Left kidney (tissue), 8 donors: Measurements from ENCODE around the gene TMEM229B. TPM values are rescaled to one million over a fixed set of nuclear protein-coding genes. Genes with fewer than 3 reads are reported as not detected.
A peak's percentile ranks its signal among the peaks of the same experiment; 100 is the strongest.

ENCODE experiments used
- DNase-seq: peaks from one replicate; pipeline ENCODE4 v3.0.0-alpha.2; 2013
- long read RNA-seq, 8 donors: transcript quantifications; one replicate each; lab custom pipeline, GENCODE V29; 2026
- polyA plus RNA-seq: library from polyadenylated mRNA; unstranded; fragments of 120-200 nt; gene quantifications from one replicate; pipeline ENCODE4 v1.2.1, GENCODE V29; 2013; ENCODE audit not compliant: insufficient read length

Gene TMEM229B
- polyA plus RNA-seq = 2.6 TPM
- long read RNA-seq, donor 1, full-length matches to known transcripts = 4 of 4 reads
- long read RNA-seq, donor 1, partial matches to known transcripts = 0 of 4 reads
- long read RNA-seq, donor 1, other reads (novel, unspliced or antisense) = 0 of 4 reads
- long read RNA-seq, donor 2 = 0 reads
- long read RNA-seq, donor 3, full-length matches to known transcripts = 2 of 2 reads
- long read RNA-seq, donor 3, partial matches to known transcripts = 0 of 2 reads
- long read RNA-seq, donor 3, other reads (novel, unspliced or antisense) = 0 of 2 reads
- long read RNA-seq, donor 4, full-length matches to known transcripts = 1 of 1 reads
- long read RNA-seq, donor 4, partial matches to known transcripts = 0 of 1 reads
- long read RNA-seq, donor 4, other reads (novel, unspliced or antisense) = 0 of 1 reads
- long read RNA-seq, donor 5, full-length matches to known transcripts = 3 of 59 reads
- long read RNA-seq, donor 5, partial matches to known transcripts = 56 of 59 reads
- long read RNA-seq, donor 5, other reads (novel, unspliced or antisense) = 0 of 59 reads
- long read RNA-seq, donor 6 = 0 reads
- long read RNA-seq, donor 7, full-length matches to known transcripts = 1 of 1 reads
- long read RNA-seq, donor 7, partial matches to known transcripts = 0 of 1 reads
- long read RNA-seq, donor 7, other reads (novel, unspliced or antisense) = 0 of 1 reads
- long read RNA-seq, donor 8 = 0 reads

DNA sequence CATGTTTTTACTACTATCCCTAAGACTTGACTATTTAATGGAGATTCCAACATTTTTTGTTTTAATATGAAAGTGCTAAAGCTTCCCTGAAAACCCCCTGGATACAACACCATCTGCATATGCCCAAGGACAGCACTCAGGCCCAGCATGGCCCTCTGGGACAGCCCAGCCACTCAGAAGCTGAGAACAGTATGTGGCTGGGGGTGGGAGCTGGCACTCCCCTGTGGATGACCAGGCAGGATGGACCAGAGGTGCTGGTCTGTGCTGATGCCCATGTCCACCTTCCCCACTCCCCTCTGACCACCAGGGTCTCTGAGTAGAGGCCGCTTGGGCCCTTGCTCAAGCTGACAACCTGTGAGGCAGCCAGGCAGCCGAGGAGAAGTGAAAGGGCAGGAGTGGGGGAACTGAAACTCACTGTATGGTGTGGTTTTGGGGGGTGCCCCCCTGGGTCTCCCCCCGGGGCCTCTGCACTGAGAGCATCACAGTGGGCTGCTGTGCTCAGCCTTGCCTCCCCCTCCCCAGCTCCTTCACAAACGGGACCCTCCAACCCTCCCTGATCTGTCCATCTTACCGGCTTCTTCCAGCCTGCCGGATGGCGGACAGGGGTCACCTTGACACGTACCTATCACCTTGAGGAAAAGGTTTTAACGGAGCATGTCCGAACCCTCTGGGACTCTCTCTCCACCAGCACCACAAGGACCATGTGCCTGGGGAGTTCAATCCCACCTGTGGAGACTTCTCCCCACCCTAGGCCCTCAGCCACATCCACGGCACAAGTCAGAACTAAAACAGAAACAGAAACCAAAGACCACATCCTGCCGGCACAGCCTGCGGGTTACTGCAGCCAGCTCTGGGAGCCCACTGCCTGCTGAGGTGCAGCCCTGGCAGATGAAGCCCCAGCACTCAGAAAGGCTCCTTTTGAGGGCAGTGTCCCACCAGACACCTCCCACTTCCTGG lies at the start of gene TMEM229B:
TSS of gene TMEM229B (minus strand) at position 785 of the 957 bp plus-strand sequence. CDS start 14,798 bp downstream, outside the sequence.
- no peak for DNase-seq

DNA sequence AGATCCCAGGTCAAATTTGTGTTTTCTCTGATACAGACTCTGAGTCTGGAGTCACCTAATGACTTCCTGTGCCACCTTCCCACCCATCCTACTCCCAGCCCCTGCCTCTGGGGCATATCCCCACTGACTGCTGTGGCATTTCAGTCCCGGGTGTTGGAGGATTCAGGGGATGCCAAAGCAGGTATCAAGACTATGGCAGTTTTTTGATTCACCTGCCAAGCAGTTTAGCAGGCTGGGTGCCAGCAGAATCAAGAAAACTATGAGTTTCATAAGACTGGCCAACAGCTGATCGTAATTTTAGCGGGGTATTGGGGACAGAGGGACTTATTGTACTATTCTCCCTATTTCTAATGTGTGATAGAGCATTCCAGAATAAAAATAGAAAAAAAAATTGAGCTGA lies 49.2 kb upstream of the TMEM229B start:
- no peak for DNase-seq

DNA sequence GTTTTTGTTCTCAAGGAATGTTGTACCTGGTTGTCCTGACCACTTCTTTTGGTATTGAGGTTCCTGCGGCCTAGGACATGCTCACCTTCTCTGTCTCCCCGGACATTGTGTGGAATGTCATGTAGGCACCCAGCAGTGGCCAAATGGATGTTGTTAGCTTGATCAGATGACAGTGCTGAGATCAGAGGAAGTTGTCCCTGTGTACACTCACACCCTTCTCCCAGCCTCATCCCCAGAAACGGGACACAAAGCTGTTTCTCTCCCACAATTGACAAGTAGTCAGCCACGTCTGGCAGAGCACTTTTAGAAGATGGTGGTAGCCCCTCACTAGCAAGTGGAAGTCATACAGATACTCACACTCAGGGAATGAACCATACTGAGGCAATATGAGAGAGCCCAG lies 47.6 kb upstream of the TMEM229B start:
- DNase-seq = no peak

DNA sequence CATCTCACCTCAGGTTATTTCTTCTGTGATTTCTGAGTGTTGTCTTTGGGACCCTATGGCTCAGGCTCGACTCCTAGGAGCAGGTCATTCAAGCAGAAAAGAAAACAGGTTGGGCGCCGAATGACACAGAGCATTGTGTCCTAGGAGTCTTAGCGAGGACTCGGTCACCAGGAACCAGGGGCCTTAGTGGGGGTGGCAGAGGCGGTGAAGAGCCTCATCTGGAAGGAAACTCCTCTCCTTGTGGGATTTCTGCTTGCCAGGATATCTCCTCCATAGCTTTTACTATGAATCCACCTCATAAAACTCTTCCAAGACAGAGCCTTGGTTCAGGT lies 45.2 kb upstream of the TMEM229B start:
- DNase-seq = peak; percentile 49

DNA sequence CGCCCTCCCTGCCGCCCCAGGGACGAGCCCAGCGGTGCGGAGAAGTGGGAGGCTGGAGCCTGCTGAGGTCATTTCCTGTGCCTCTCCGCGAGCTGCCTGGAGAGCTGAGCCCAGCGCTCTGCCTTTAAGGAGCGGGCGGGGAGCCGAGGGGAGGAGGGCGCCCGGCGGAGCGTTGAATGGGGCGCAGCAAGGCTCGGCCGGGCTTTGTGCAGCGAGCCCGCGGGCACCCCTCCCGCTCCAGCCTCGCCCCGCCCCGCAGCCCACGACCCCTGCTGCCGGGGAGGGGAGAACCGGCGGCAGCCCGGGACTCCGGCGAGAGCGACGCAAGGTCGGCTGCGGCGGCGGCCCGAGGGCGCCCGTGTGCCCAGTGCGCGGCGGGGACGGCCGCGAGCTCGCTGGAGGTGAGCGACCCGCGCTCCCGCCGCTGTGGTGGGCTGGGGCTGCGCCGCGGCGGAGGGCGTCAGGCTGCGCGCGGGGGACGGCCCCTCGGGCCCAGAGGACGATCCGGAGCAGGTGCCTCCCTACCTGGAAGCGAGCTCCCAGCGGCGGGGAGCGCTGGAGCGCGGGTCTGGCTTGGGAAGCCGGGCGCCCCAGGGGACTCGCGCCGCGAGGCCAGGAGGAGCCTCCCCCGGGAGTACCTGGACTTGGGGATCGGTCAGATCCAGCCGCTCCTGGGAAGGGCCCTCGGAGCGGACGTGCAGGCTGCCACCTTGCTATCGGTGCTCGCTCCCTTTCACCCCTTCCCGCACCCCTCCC lies 44.7 kb upstream of the TMEM229B start, which contains the start of gene PLEKHH1:
TSS of gene PLEKHH1 (plus strand) at position 293 of the 756 bp plus-strand sequence. CDS start 8,578 bp downstream, outside the sequence.
- peak; percentile 68 for DNase-seq

DNA sequence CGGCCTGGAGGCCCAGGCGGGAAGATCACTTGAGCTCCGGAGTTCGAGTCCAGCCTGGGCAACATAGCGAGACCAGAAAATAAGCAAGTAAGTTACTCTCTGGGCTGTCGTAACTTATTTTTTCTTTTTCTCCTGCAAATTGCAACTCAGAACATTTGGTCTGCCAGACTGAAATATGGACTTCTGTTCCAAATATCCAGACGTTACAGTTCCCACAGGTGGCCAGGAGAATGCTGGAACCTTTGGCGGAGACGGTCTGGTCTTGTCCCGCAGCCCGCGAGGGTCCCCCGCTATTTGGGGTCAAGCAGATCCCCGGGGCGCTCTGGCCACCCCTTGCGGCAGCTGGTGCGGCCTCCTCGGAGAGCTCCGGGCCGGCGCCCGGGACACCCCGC lies 44.1 kb upstream of the TMEM229B start:
- no peak for DNase-seq

DNA sequence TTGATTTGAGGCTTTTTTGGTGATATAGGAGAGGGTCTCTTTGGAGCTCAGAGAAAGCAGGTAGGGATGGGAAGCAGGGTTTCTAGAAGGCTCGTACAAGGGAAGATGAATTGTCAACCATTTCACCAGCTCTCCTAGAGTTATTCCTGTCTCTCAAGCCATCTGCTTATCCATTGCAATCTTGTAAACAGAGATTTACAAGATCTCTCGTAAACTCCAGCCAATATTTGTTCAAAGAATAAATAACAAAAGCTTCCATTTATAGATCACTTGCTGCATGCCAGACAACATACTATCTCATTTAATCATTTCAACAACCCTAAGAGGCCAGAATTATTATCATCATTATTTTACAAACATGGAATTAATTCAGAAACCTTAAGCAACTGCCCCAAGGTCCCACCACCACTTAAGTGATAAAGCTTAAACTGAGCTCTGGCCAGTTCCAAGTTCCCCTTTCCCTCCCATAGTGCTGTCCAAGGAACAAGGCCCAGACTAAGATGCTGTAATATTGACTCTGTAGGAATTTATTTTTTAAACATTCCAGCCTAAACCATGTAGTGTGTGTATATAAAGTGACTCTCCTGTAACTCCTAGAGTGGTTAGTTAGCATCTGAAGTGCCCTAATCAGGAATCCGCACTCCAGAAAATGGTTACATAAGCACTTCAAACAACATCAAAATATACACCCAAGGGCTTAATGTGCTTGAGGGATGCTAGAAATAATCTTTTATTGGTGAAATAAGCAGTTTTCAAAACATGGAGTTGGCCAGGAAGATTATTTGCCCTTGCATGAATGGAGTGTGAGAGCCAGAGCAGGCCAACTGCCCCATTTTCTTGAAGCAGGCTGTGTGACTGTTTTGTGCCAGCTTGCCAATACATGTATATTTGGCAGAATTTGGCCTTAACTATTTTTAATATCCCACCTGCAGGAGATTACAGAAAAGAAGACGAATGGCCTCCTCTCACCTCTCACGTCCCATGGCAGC lies 41.7 kb upstream of the TMEM229B start:
- DNase-seq = no peak

DNA sequence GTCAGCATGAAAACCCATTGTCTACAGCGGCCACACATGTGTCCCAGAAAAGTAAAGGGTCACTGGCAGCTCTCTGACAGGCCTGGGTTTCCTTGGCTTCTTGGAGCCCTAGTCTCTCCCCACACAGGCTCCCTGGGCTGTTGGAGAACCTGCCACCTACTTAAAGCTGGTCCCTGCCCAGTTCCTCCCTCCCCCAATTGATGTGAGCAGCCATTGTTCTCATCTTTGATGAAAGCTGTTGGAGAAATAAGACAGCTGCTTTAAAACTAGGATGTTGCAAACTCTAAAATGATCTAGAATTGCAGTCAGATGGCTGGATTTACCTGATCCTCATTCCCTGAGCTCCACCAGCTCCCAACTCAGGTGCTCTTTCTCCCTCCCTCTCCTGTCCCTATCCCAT lies 39.8 kb upstream of the TMEM229B start:
- DNase-seq = no peak

DNA sequence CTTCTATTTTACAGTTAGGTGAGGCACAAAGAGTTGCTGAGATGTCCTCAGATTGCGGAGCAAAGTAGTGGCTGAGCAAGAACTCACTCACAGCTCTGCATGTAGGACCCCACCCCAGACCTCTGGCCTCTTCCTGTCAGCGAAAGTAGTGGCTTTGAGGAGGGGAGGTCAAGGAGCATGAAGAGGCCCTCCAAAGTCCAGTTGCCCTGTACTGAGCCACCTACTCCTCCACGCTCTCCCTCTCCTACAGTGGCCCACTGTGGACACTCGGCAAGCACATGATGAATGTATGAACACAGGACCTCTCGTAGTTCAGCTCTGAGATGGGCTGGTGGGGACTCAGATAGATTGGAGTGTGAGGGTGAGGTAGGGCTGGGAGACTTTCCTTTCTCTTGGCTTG lies 39.2 kb upstream of the TMEM229B start:
- no peak for DNase-seq

DNA sequence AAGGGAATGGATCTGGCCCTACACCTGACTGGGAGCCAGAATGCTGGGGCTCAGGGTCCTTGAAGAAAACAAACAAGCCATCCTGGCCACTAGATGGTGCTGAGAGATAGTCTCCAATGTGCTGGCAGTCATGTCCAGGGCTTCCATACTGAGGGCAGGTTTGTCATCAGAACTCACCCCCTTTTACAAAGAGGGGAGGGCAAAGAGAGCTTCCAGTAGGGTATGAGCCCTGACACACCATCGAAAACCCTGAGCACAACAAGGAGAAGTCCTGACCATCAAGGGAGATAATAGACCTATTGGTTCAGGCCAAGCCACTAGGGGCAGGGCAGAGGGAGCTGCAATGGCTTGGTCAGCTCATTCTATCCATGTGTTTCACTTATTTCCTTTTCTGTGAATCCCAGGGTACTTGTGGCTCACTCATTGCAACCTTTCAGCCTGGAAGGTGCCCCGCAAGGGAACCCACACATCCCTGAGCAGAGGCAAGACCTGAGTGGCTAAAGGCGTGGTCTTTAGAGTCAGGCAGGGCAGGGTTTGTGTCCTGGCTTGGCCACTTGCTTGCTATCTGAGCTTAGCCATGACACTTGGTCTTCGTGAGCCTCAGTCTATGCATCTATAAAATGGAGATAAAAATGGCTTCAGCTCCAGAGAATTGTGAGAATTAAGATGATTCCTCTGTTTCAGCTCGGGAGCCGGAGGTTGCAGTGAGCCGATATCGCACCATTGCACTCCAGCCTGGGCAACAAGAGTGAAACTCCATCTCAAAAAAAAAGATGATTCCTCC lies 38.3 kb upstream of the TMEM229B start:
- peak; percentile 52 for DNase-seq

DNA sequence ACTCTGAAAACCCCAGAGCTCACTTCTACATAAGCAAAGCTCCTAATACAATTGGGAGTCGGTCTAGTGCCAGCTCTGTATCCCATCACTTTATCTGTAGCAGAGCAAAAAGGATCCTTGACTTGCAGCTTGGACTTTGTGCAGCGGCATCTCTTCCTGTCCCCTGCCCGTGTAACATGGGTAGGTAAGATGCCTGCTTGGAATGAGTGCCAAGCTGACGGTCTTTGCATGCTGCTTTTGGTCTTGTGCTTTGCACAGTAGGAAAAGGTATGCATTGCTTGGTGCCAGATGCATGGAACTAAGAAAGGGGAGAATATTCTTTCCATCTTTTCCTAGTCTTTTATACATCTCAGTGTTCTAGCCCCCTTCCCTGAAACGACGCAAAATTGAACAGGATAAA lies 37.7 kb upstream of the TMEM229B start:
- no peak for DNase-seq

DNA sequence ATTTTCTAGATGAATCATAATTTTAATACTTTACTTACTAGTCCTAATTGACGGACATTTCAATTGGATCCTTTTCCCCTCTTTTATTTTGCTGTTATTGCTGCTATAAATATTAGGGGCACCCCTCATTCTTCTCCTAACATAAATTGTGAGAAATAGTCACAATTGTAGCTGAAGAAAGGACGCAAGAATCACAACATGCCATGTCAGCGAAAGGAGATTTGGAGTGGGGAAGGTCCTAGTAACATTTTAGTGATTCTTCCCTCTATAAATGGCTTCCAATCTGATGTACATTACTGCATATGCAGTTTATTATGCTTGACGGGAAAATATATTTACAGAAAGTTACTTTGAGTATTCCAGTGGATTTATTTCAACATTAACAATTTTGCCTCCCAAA lies 36.9 kb upstream of the TMEM229B start:
- no peak for DNase-seq

DNA sequence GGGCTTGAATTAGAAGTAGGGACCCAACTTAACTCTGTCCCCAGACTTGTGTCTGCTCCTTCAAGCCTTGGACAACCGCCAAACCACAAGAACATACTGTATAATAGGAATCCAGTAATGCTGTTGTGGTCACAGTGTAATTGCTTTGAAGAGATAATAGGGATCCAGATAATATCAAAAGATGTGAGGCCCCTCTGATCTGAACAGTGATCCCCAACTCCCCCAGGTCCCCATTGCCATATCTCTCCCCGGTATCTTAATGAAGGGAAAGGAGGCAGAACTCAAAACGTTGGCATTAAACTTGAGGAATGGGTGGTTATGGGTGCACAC lies 36.1 kb upstream of the TMEM229B start:
- DNase-seq = no peak

DNA sequence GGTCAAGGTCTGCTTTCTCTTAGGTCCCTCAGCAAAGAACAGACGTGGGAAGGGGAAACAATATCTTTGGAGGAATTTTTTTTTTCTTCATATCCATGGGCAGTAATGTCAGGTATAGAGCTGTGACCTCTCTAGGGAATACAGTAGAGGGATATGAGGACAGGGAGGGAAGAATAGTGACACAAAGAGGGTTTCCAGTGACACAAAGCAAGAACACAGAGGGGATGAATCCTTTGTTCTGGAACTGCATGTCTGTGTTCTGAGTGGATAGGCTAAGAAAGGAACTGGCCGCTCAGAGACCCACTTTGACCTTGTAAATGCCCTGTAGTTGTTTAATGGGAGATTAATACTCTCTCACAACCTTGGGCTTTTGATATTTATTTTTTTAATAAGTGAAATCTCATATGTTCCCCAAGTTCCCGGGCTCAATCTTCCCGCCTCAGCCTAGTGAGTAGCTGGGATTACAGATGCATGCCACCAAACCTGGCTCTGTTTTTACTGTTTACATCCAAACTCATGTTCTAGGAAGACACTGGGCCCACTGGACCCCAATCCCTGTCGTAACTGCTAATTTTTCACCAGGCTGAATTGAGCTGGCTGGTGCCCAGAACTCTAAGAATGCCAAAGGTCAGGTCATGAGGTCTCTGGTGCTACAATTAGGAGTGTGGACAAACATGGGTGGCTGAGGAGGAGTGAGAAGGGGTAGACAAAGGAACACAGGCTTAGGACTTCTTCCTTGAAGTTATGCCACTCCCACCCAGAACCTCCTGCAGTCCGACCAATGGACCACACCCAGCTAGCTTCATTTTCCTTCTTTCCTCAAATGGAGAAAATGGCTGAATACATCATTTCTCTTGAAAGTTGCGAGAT lies 35.5 kb upstream of the TMEM229B start:
- DNase-seq = no peak

DNA sequence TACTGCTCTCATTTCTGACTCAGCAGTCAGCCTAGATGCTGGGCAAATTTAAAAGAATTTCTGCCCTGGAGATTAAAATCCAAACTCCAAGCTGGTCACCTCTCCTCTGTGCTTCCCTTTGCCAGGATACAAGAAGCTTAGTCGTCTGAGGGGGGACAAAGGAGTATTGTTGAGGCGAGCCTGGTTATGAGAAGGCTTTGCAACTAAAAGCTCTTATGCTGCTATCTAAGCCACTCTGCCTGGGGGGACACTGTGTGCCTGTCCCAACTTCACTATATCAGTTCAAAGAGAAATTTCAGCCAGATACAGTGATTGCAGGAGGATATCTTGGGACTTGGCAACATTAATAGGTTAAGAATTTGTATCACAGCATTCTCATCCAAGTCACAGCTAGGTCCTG lies 33.7 kb upstream of the TMEM229B start:
- no peak for DNase-seq

DNA sequence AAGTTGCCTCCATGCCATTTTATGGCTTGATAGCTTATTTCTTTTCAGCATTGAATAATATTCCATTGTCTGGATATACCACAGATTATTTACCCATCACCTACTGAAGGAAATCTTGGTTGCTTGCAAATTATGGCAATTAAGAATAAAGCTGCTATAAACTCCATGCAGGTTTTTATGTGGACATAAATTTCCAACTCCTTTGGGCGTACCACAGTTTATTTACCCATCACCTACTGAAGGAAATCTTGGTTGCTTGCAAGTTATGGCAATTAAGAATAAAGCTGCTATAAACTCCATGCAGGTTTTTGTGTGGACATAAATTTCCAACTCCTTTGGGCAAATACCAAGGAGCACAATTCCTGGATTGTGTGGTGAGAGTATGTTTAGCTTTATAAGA lies 32.0 kb upstream of the TMEM229B start:
- DNase-seq = no peak

DNA sequence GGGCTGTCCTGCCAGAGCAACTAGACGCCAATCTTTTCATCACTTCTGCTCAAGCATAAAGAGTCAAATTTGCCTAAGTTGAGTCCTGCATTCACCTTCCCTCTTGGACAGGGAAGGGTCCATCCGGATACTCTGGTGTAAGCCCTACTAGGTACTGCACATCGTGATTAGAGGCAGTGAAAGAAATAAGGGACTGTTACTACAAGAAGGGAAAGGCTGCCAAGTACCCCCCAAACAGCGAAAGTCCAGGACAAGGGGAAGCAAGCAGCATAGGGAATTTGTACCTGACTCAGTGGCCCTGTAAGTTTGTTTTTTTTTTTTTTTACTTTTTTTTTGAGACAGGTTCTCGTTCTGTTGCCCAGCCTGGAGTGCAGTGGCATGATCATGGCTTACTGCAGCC lies 30.9 kb upstream of the TMEM229B start:
- no peak for DNase-seq

DNA sequence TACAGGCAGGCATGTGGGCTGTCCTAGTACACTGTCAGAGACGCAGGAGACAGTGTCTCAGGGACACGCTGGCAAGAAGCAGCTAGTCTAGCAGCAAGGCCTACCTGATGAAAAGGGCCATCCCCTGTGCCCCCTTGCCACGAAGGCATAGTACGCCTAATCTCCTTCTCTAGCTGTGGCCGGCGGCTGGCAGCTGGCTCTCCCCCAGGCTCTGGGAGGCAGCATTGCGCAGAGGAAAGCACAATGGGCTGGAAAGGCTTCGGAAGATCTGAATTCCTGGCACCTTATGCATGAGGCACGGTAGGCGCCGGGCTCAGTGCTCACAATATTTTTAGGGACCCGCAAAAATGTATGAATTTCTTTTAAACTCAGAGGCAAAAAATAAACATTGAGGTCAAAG lies 28.6 kb upstream of the TMEM229B start:
- no peak for DNase-seq

DNA sequence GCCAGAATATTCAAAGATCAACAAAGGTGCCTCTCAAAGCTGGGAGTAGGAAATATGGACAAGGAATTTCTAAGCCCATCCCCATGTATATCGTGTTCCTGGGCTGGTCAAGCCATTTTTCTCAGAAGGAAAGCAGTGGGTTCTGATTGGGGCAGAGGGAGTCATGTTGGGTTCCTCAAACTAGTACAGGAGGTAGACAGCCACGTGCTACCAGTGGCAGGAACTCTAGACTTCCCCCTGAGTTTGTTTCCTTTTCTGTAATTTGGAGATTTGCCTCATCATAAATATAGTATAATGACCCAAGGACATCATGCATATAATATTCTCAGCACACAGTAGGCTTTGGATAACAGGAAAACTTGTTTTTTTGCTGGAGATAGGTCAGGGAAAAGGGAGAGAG lies 28.2 kb upstream of the TMEM229B start:
- DNase-seq = no peak
